HepG2 (cell line): ENCODE results near the gene IRF2BPL. TPM values are rescaled to one million over a fixed set of nuclear protein-coding genes. Genes with fewer than 3 reads are reported as not detected.

ENCODE experiments used
- CAMTA2 ChIP-seq: sonication (generic); formaldehyde crosslinking; IDR thresholded peaks from 2 replicates; pipeline ENCODE4 v1.4.0; 2020; ENCODE audit warnings: mild to moderate bottlenecking, missing genetic modification reagents, borderline replicate concordance
- EHMT2 ChIP-seq: fragments of 200-600 bp; sonication (generic); IDR thresholded peaks from 2 replicates; pipeline ENCODE4 v1.7.0; 2017; ENCODE audit warnings: antibody characterized with exemption, low read depth, low read length, borderline replicate concordance
- FOSL2 ChIP-seq: sonication (generic); formaldehyde crosslinking; IDR thresholded peaks from 2 replicates; pipeline ENCODE4 v1.4.0; 2020; ENCODE audit warnings: missing genetic modification reagents
- GRHL1 ChIP-seq: sonication (generic); formaldehyde crosslinking; conservative IDR thresholded peaks from 2 replicates; pipeline ENCODE4 v1.8.0; 2022; ENCODE audit warnings: missing genetic modification reagents
- HIC2 ChIP-seq: sonication (generic); formaldehyde crosslinking; IDR thresholded peaks from 2 replicates; pipeline ENCODE4 v1.9.0; 2022; ENCODE audit warnings: low read depth, missing genetic modification reagents
- HMG20B ChIP-seq: conservative IDR thresholded peaks from 2 replicates; pipeline ENCODE4 v1.6.1; 2016; ENCODE audit warnings: missing genetic modification reagents, missing compliant biosample characterization
- HNF4A ChIP-seq: sonication (generic); formaldehyde crosslinking; IDR thresholded peaks from 2 replicates; pipeline ENCODE4 v1.4.0; 2020; ENCODE audit warnings: missing genetic modification reagents
- HOXA5 ChIP-seq: sonication (generic); formaldehyde crosslinking; IDR thresholded peaks from 2 replicates; pipeline ENCODE4 v1.4.0; 2020; ENCODE audit warnings: missing genetic modification reagents
- HOXD1 ChIP-seq: sonication (generic); formaldehyde crosslinking; IDR thresholded peaks from 2 replicates; pipeline ENCODE4 v1.5.0; 2020; ENCODE audit warnings: missing genetic modification reagents
- KDM3A ChIP-seq: IDR thresholded peaks from 2 replicates; pipeline ENCODE4 v1.6.1; 2018; ENCODE audit warnings: low read depth, missing compliant biosample characterization
- NCOR1 ChIP-seq: fragments of 200-600 bp; sonication (generic); IDR thresholded peaks from 2 replicates; pipeline ENCODE4 v1.7.0; 2017; ENCODE audit warnings: antibody characterized with exemption, low read length, borderline replicate concordance
- PATZ1 ChIP-seq: sonication (generic); formaldehyde crosslinking; IDR thresholded peaks from 2 replicates; pipeline ENCODE4 v1.4.0; 2020; ENCODE audit warnings: missing genetic modification reagents
- PPARG ChIP-seq: conservative IDR thresholded peaks from 2 replicates; pipeline ENCODE4 v1.6.1; 2016; ENCODE audit warnings: missing biosample characterization, missing genetic modification reagents
- REL ChIP-seq: sonication (generic); formaldehyde crosslinking; conservative IDR thresholded peaks from 2 replicates; pipeline ENCODE4 v1.8.0; 2022; ENCODE audit warnings: mild to moderate bottlenecking, missing genetic modification reagents, moderate library complexity
- RORA ChIP-seq: sonication (generic); formaldehyde crosslinking; IDR thresholded peaks from 2 replicates; pipeline ENCODE4 v1.5.0; 2020; ENCODE audit warnings: mild to moderate bottlenecking, missing genetic modification reagents, moderate library complexity
- RXRB ChIP-seq: IDR thresholded peaks from 2 replicates; pipeline ENCODE4 v1.6.1; 2016; ENCODE audit warnings: borderline replicate concordance, missing genetic modification reagents, missing compliant biosample characterization
- SNAI1 ChIP-seq: sonication (generic); formaldehyde crosslinking; IDR thresholded peaks from 2 replicates; pipeline ENCODE4 v1.5.0; 2020; ENCODE audit warnings: mild to moderate bottlenecking, missing genetic modification reagents, borderline replicate concordance
- SRSF4 ChIP-seq: fragments of 200-400 bp; formaldehyde crosslinking; IDR thresholded peaks from one replicate; pipeline ENCODE4 v1.6.1; 2018; ENCODE audit warnings: mild to moderate bottlenecking, low read depth, low read length, moderate library complexity; ENCODE audit not compliant: poor library complexity, severe bottlenecking
- ZBTB1 ChIP-seq: sonication (generic); formaldehyde crosslinking; IDR thresholded peaks from 2 replicates; pipeline ENCODE4 v1.4.0; 2020; ENCODE audit warnings: missing genetic modification reagents, borderline replicate concordance
- ZIK1 ChIP-seq: sonication (generic); formaldehyde crosslinking; IDR thresholded peaks from 2 replicates; pipeline ENCODE4 v1.5.0; 2020; ENCODE audit warnings: mild to moderate bottlenecking, low read depth, missing genetic modification reagents, borderline replicate concordance
- ZNF546 ChIP-seq: sonication (generic); formaldehyde crosslinking; conservative IDR thresholded peaks from 2 replicates; pipeline ENCODE4 v1.8.1; 2023; ENCODE audit warnings: mild to moderate bottlenecking, missing genetic modification reagents
- ZNF580 ChIP-seq: IDR thresholded peaks from 2 replicates; pipeline ENCODE4 v1.6.1; 2016; ENCODE audit warnings: low read depth, borderline replicate concordance
- ZNF615 ChIP-seq: sonication (generic); formaldehyde crosslinking; IDR thresholded peaks from 2 replicates; pipeline ENCODE4 v1.5.0; 2020; ENCODE audit warnings: mild to moderate bottlenecking, missing genetic modification reagents, borderline replicate concordance
- ZSCAN25 ChIP-seq: sonication (generic); formaldehyde crosslinking; IDR thresholded peaks from 2 replicates; pipeline ENCODE4 v1.8.0; 2022; ENCODE audit warnings: mild to moderate bottlenecking, missing genetic modification reagents
- polyA plus RNA-seq, 8 experiments: library from polyadenylated mRNA; depleted of rRNA in 3 of 8; stranded (reverse) in 7 of 8; unstranded in 1 of 8; fragments of >200 nt; fragmentation: Illumina TruSeq in 4 of 8; extraction: Trizol in 4 of 8; gene quantifications; 2 replicates each; pipeline versions ENCODE4 v1.2.1 to v1.2.3, GENCODE V29; 2011 to 2016; ENCODE audit warnings: low read depth in 4 of 8, missing spikeins in 1 of 8, mixed read lengths in 1 of 8; ENCODE audit not compliant: insufficient read depth in 1 of 8
- total RNA-seq, 5 experiments: library from RNA; depleted of rRNA; stranded (reverse); fragments of >200 nt; fragmentation: Illumina TruSeq; extraction: Trizol; gene quantifications; 2 replicates each; pipeline ENCODE4 v1.2.3, GENCODE V29; 2016; ENCODE audit warnings: low read depth in 1 of 5

The IRF2BPL gene
- total and polyA plus RNA-seq, 2 of the 13 experiments (the other 11 are each of a cell fraction or from before 2014, with no cell fraction given) = 6.6 to 8.4 TPM

- TF ChIP-seq HIC2 = no peak; the same call in 1 of the 2 replicates
- TF ChIP-seq REL (CRISPR knock-in tag) = no peak
- peak; percentile 84 for TF ChIP-seq HOXD1 (CRISPR knock-in tag)
- TF ChIP-seq ZIK1 = no peak
- TF ChIP-seq HOXA5 (CRISPR knock-in tag) = peak; percentile 60
- TF ChIP-seq RXRB = peak; percentile 91
- TF ChIP-seq NCOR1 = peak; percentile 74; the same call in 1 of the 2 replicates
- no peak for TF ChIP-seq ZBTB1
- TF ChIP-seq PATZ1 (CRISPR knock-in tag) = peak; percentile 79
- 0 out of 2 replicates have a peak, but pooled peaks have one; percentile 32 for TF ChIP-seq ZNF546 (CRISPR knock-in tag)
- TF ChIP-seq KDM3A (CRISPR knock-in tag) = 0 out of 2 replicates have a peak, but pooled peaks have one; percentile 29
- TF ChIP-seq ZNF580 (CRISPR knock-in tag) = peak; percentile 35; the same call in 1 of the 2 replicates
- TF ChIP-seq GRHL1 (CRISPR knock-in tag) = no peak
- peak; percentile 79 for TF ChIP-seq HNF4A (CRISPR knock-in tag)
- TF ChIP-seq CAMTA2 (CRISPR knock-in tag) = no peak
- peak; percentile 56 for TF ChIP-seq FOSL2 (CRISPR knock-in tag)
- peak; percentile 82 for TF ChIP-seq HMG20B (CRISPR knock-in tag)
- TF ChIP-seq EHMT2 = no peak
- TF ChIP-seq SRSF4 = no peak
- TF ChIP-seq PPARG (CRISPR knock-in tag) = peak; percentile 54; the same call in 1 of the 2 replicates
- TF ChIP-seq SNAI1 (CRISPR knock-in tag) = no peak
- no peak for TF ChIP-seq ZNF615 (CRISPR knock-in tag)
- TF ChIP-seq RORA (CRISPR knock-in tag) = no peak
- peak; percentile 85 for TF ChIP-seq ZSCAN25 (CRISPR knock-in tag)
Observed at GRCh38 chr14:77033622-77034589, 5.4 kb upstream of the IRF2BPL start (continued).
